Upper lobe of left lung (tissue), 6 donors: ENCODE results near the gene C10orf71. TPM values are rescaled to one million over a fixed set of nuclear protein-coding genes. Genes with fewer than 3 reads are reported as not detected.

Experiments used
- ATAC-seq, 2 donors: fragments of 200-7000 bp; cut with Tn5 transposase; one replicate each; pipeline ENCODE4 v1.9.1; 2022; ENCODE audit warnings: mild to moderate bottlenecking in 2 of 2, moderate library complexity in 2 of 2; ENCODE audit not compliant: low FRiP score in 2 of 2
- DNase-seq, 2 donors: peaks; one replicate each; pipeline ENCODE4 v3.0.0-alpha.2; 2019 to 2020
- H3K27ac ChIP-seq, 4 donors: fragments of 200-600 bp; sonication (generic); one replicate each; pipeline ENCODE4 v1.5.1; 2016 to 2019
- H3K27me3 ChIP-seq, 4 donors: fragments of 200-600 bp; sonication (generic); one replicate each; pipeline ENCODE4 v1.5.1; 2017 to 2019
- H3K36me3 ChIP-seq, 4 donors: fragments of 200-600 bp; sonication (generic); one replicate each; pipeline ENCODE4 v1.5.1; 2016 to 2019
- H3K4me1 ChIP-seq, 4 donors: fragments of 200-600 bp; sonication (generic); one replicate each; pipeline ENCODE4 v1.5.1; 2018 to 2019
- H3K4me3 ChIP-seq, 4 donors: fragments of 200-600 bp; sonication (generic); one replicate each; pipeline ENCODE4 v1.5.1; 2017 to 2019; ENCODE audit warnings: mild to moderate bottlenecking in 2 of 4, moderate library complexity in 1 of 4
- H3K9me3 ChIP-seq, 4 donors: fragments of 200-600 bp; sonication (generic); one replicate each; pipeline ENCODE4 v1.5.1; 2018 to 2019
- EP300 ChIP-seq, 4 donors: sonication (generic); formaldehyde crosslinking; IDR thresholded peaks; one replicate each; pipeline ENCODE4 v1.5.1; 2017; ENCODE audit warnings: antibody characterized with exemption in 4 of 4, control low read depth in 2 of 4
- POLR2A ChIP-seq, 4 donors: fragments of 450-650 bp; IDR thresholded peaks; one replicate each; pipeline ENCODE4 v1.5.1; 2016 to 2017; ENCODE audit warnings: antibody characterized with exemption in 4 of 4, mild to moderate bottlenecking in 2 of 4
- POLR2AphosphoS5 ChIP-seq, 2 donors: sonication (generic); formaldehyde crosslinking; IDR thresholded peaks; one replicate each; pipeline ENCODE4 v1.5.1; 2017; ENCODE audit warnings: antibody characterized with exemption in 2 of 2
- WGBS, 2 donors: methylation state at CpG; one replicate each; pipeline ENCODE4 v1.1.5; 2017 to 2018; 5-methylcytosine and 5-hydroxymethylcytosine counted together
- total RNA-seq, 6 donors: library from RNA; depleted of rRNA in 4 of 6; stranded (reverse); fragments of >200 nt in 4 of 6; gene quantifications; one replicate each; pipeline versions ENCODE4 v1.1.0 to v1.2.1, GENCODE V29; 2016 to 2021
- TF ChIP-seq, protein P1 (sequence below), 6 experiments: fragments of 450-650 bp in 4 of 6; fragments of 200-600 bp in 2 of 6; sonication (generic) in 2 of 6; IDR thresholded peaks; one replicate each; pipeline ENCODE4 v1.5.1; 2016 to 2019; ENCODE audit warnings: antibody characterized with exemption in 6 of 6
- donor health status: DM: no; HTN: no; CAD: no; lungs with moderate emphysema.
- donor health status: DM: no; HTN: yes; CAD: no; lungs with severe emphysema.

Gene C10orf71
- total RNA-seq, 6 donors from 2014 or later = not detected

DNA sequence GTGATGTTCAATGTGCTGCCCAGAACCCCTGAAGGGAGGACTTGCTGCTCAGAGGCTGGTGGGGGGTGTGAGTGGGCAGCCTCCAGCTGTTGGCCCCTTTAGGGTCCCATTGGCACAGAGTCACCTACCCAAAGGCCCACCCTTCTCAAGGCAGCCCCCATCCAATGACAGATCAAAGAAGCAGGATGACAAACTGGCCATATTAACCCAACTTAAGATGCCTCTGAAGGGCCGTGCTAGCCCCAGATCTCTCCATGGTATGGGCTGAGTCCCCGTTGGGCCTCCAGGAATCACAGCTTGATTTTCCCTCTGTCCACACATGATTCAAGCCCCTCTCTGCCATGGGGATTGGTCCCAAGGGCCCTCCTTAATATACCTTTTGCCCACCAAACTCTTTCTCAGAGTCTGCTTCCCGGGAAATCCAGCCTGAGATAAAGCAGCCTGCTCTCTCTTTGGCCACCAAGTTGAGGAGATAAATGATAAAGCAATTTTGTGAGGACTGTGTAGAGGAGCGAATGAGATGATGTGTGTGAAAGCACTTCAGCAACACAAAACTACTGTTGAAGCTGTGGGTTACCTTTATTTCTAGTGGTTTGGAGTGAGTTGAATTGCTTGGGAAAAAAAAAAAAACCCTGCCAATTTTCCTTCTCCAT lies 38.2 kb upstream of the C10orf71 start:
- Histone ChIP-seq H3K9me3 (peaks cover 0 to 9% (median 3%) of the 10 kb centered on the region in 4 donors), H3K36me3 (no peaks in the 10 kb centered on the region), H3K27me3 (no peaks in the 10 kb centered on the region), H3K27ac (no peak overlapping the region), H3K4me1 (no peaks in the 10 kb centered on the region), H3K4me3 (no peak overlapping the region)
- DNase-seq (no peak), ATAC-seq (no peak)
- TF ChIP-seq EP300 (IDR thresholded peaks at IDR 0.05) = no peak
- TF ChIP-seq POLR2AphosphoS5 (IDR thresholded peaks at IDR 0.05) = no peak
- no peak for TF ChIP-seq POLR2A (IDR thresholded peaks at IDR 0.05)
- TF ChIP-seq, protein P1, sequence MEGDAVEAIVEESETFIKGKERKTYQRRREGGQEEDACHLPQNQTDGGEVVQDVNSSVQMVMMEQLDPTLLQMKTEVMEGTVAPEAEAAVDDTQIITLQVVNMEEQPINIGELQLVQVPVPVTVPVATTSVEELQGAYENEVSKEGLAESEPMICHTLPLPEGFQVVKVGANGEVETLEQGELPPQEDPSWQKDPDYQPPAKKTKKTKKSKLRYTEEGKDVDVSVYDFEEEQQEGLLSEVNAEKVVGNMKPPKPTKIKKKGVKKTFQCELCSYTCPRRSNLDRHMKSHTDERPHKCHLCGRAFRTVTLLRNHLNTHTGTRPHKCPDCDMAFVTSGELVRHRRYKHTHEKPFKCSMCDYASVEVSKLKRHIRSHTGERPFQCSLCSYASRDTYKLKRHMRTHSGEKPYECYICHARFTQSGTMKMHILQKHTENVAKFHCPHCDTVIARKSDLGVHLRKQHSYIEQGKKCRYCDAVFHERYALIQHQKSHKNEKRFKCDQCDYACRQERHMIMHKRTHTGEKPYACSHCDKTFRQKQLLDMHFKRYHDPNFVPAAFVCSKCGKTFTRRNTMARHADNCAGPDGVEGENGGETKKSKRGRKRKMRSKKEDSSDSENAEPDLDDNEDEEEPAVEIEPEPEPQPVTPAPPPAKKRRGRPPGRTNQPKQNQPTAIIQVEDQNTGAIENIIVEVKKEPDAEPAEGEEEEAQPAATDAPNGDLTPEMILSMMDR (IDR thresholded peaks at IDR 0.05) = no peak
- WGBS, 2 donors = 84 to 85% methylated on average over 4 of the region's 4 CpGs

DNA sequence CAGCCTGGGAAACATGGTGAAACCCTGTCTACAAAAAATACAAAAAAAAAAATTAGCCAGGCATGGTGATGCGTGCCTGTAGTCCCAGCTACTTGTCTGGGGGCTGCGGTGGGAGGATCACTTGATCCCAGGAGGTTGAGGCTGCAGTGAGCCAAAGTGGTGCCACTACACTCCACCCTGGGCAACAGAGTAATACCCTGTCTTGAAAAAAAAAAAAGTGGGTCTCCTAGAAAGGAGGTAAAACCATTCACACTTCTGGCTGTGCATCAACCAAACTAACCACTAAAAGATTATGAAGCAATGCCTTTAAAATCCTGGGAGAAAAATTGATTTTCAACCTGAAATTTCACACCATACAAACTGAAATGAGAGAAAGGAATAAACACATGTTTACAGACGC lies 35.4 kb upstream of the C10orf71 start:
- H3K4me3 ChIP-seq = no peak overlapping the region
- no peaks in the 10 kb centered on the region for H3K27me3 ChIP-seq
- ATAC-seq (no peak), DNase-seq (no peak)
- no peaks in the 10 kb centered on the region for H3K4me1 ChIP-seq
- 88 to 90% methylated on average over 3 of the region's 3 CpGs for WGBS, 2 donors
- no peak for TF ChIP-seq POLR2AphosphoS5 (IDR thresholded peaks at IDR 0.05)
- TF ChIP-seq EP300 (IDR thresholded peaks at IDR 0.05) = no peak
- TF ChIP-seq POLR2A (IDR thresholded peaks at IDR 0.05) = no peak
- TF ChIP-seq, protein P1 (IDR thresholded peaks at IDR 0.05) = no peak
- H3K27ac ChIP-seq = no peak overlapping the region
- H3K36me3 ChIP-seq = no peaks in the 10 kb centered on the region
- H3K9me3 ChIP-seq = peaks cover 4 to 16% (median 7%) of the 10 kb centered on the region in 4 donors

DNA sequence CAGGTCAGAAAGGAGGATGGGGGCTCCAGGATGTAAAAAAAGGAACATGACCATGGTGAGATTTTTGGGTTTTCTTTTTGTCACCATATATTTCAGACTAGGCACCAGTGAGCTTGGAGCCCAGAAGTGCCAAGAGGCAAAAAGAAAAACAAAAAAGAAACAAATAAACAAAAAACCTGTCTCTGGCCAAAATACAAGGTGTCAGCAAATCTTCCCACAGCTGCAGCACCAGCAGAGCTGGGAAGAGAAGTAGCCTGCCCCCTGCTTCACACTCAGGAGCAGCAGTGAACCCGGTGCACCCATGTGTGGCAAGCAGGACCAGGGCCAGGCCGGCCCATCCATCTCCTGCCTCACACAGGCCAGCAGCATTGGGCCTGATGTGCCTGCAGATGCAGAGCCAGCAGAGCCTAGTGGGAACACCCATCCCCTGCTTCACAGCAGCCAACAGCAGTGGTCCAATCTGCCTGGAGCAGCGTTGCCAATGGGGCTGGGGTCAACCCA lies 34.7 kb upstream of the C10orf71 start:
- H3K4me3 ChIP-seq = no peak overlapping the region
- no peaks in the 10 kb centered on the region for H3K4me1 ChIP-seq
- WGBS, 2 donors = 92 to 100% methylated on average over 3 of the region's 3 CpGs
- no peak for DNase-seq
- H3K27ac ChIP-seq = no peak overlapping the region
- no peak for ATAC-seq
- H3K9me3 ChIP-seq = peaks cover 4 to 16% (median 7%) of the 10 kb centered on the region in 4 donors
- H3K27me3 ChIP-seq = no peaks in the 10 kb centered on the region
- H3K36me3 ChIP-seq = no peaks in the 10 kb centered on the region
- TF ChIP-seq EP300 (IDR thresholded peaks at IDR 0.05) (no peak), POLR2AphosphoS5 (IDR thresholded peaks at IDR 0.05) (no peak), POLR2A (IDR thresholded peaks at IDR 0.05) (no peak)
- TF ChIP-seq, protein P1 (IDR thresholded peaks at IDR 0.05) = no peak

DNA sequence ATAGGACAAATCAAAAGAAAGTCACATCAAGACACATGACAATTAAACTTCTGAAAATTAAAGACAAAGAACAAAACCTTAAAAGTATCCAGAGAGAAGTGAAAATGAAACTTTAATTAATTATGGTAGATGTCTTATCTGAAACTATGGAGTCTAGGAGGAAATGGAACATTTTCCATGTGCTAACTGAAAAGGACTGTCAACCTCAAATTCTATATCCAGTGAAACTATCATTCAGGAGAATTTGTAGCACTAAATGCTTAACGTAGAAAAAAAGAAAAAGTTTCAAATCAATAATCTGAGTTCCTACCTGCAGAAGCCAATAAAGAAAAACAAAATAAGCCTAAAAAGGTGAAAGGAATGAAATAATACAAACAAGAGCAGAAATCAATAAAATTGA lies 33.1 kb upstream of the C10orf71 start:
- WGBS, 2 donors = 89 to 90% methylated on average over 1 of the region's 1 CpG
- H3K36me3 ChIP-seq = no peaks in the 10 kb centered on the region
- no peak for DNase-seq
- no peak overlapping the region for H3K27ac ChIP-seq
- peaks cover 4 to 16% (median 7%) of the 10 kb centered on the region in 4 donors for H3K9me3 ChIP-seq
- no peaks in the 10 kb centered on the region for H3K4me1 ChIP-seq
- no peak overlapping the region for H3K4me3 ChIP-seq
- H3K27me3 ChIP-seq = no peaks in the 10 kb centered on the region
- ATAC-seq = no peak
- TF ChIP-seq POLR2AphosphoS5 (IDR thresholded peaks at IDR 0.05) (no peak), POLR2A (IDR thresholded peaks at IDR 0.05) (no peak), EP300 (IDR thresholded peaks at IDR 0.05) (no peak)
- TF ChIP-seq, protein P1 (IDR thresholded peaks at IDR 0.05) = no peak

DNA sequence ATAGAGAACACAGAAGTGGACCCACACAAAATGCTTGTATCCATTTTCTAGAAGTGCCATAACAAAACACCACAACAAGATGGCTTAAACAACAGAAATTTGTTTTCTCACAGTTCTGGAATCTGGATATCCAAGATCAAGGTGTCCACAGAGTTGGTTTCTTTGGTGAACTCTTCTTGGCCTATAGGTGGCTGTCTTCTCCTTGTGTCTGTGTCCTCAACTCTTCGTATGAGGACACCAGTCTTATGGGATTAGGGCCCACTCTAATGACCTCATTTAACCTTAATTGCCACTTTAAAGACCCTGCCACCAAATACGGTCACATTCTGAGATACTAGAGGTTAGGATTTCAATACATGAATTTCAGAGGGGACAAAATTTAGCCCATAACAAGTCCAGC lies 30.8 kb upstream of the C10orf71 start:
- peaks cover 4 to 16% (median 7%) of the 10 kb centered on the region in 4 donors for H3K9me3 ChIP-seq
- no peak overlapping the region for H3K4me3 ChIP-seq
- ATAC-seq (no peak), DNase-seq (no peak)
- no peaks in the 10 kb centered on the region for H3K36me3 ChIP-seq
- TF ChIP-seq, protein P1 (IDR thresholded peaks at IDR 0.05) = no peak
- TF ChIP-seq POLR2AphosphoS5 (IDR thresholded peaks at IDR 0.05) (no peak), POLR2A (IDR thresholded peaks at IDR 0.05) (no peak), EP300 (IDR thresholded peaks at IDR 0.05) (no peak)
- no peak overlapping the region for H3K27ac ChIP-seq
- H3K4me1 ChIP-seq = peaks cover 0 to 10% (median 4%) of the 10 kb centered on the region in 4 donors
- 72 to 75% methylated on average over 2 of the region's 2 CpGs for WGBS, 2 donors
- H3K27me3 ChIP-seq = no peaks in the 10 kb centered on the region
